AG08396 (cell line): Measurements from ENCODE around the gene KCND2.

Experiments used
- DNase-seq: peaks from one replicate; pipeline ENCODE4 v3.0.0; 2012; ENCODE audit warnings: low spot score, mixed read lengths

The KCND2 gene

DNA sequence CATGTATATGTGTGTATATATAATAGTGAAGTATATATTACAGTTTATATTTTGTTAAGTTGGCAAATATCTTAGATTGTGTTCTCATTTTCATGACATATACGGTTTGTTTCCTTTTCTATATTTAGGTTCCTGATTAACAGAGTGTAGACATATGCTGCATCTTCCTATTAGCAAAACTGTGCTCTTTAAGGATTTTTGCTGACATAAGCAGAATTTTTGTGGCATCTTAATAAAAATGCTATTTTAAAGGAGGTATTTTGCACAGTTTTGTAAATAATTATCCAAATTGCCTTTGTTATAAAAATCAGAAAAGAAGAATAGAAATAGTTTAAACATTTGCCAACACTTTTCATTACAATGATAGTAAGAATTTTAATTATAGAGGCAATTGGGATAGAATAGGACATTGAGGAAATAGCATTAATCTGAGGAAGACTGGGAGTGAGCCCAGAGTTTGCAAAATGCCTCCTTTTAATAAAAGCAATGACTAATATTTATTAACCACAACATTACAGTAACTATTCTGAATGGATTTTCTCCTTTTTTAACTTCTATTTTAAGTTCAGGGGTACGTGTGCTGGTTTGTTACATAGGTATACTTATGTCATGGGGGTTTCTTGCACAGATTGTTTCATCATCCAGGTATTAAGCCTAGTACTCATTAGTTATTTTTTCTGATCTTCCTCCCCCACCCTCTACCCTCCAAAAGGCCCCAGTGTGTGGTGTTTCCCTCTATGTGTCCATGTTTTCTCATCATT is 38.2 kb downstream of the KCND2 start:
- DNase-seq = no peak

GRCh38 chr7:120320218-120320961 is 47.4 kb downstream of the KCND2 start:
- DNase-seq = no peak

GRCh38 chr7:120327054-120327453 is 54.1 kb downstream of the KCND2 start:
- DNase-seq = no peak

- no peak for DNase-seq
These were observed 59.5 kb downstream of the KCND2 start for GRCh38 chr7:120332433-120332832.

DNA sequence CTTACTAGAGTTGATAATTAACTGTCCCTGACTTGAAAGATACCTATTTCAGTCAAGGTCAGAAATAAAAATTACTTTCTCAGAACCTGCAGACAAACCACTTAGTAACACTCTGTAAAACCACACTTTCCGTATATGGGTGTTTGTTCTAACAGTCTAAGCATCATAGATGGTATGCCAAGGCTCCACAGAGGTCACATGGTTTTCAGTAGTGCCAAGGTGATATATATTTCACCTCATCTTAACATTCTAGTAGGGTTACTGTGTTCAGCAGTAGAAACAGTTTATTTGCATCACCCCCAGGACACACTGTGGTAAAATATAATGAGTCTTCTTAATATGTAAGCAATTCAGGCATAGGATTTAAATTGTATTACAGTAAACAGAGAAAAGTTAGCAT is 61.5 kb downstream of the KCND2 start:
- DNase-seq = no peak

GRCh38 chr7:120337308-120337907 is 64.4 kb downstream of the KCND2 start:
- DNase-seq = peak; percentile 1

GRCh38 chr7:120344276-120344675 is 71.3 kb downstream of the KCND2 start:
- DNase-seq = no peak

DNA sequence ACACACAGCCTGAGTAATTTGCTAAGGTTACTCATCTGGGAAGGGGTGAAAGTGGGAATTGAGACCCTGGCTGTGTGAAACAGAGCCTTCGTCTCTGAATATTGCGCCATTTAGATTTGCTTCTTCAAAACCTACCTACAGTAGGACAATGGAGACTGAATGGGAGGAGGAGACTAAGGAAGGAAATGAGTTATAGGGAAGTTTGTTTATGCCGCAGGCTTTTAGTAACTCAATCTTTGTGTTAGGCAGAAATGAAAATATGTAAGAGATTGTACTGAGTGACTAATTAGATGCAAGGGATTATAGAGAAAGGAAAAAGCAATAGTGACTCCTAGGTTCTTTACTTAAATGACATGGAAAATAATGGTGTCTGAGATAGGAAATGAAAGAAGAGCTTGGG is 80.2 kb downstream of the KCND2 start:
- DNase-seq = no peak

DNA sequence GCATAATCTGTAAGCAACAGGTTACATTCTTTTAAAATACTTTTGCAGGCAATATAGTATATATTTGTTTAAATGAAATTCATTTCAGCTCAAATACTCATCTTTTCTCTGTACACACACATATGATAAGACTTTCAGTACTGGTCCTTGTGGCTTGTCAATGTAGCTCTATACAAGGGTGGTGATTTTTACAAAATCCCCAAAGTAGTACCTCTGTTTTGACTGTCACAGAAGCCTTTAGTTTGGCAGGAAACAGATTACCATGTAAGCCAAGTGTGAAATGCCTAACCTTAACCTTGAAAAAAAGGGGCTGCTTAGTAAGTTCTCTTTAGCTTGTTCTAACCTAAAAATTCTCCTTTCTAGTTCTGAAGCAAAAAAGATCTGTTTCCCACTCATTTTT is 87.9 kb downstream of the KCND2 start:
- no peak for DNase-seq

DNA sequence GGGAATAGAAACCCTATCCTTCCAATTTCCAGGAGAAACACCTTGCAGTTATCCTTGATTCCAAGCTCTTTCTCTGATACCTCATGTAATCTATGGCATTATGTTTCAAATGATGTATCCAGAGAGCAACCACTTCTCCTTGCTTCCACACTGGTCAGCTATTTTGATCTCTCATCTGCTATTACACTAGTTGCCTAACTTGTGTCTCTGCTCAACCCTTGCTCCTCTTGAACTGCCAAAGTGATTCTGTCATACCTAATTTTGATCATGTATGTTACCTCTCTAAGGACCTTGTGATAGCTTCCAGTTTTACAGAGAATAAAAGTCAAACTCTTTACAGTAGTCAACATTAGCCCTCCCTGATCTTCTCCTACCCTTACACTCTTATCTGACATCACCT is 90.4 kb downstream of the KCND2 start:
- no peak for DNase-seq

DNA sequence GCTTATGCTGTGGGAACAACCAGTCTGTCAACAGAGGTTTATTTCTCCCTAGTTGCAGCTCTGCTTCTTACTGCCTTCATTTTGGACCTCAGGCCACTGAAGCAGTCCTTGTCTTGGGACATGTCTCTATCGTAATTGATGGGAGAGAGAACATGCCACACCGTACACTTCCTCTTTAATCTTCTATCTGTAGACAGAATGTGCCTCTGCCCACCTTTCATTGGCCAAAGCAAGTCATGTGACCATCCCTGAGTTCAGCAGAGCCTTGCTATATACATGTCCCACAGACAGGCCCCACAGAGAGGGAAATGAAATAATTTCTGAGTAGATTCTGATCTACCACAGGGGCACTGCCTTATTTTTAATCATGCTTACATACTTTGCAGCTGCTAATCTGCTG is 98.0 kb downstream of the KCND2 start:
- no peak for DNase-seq

DNA sequence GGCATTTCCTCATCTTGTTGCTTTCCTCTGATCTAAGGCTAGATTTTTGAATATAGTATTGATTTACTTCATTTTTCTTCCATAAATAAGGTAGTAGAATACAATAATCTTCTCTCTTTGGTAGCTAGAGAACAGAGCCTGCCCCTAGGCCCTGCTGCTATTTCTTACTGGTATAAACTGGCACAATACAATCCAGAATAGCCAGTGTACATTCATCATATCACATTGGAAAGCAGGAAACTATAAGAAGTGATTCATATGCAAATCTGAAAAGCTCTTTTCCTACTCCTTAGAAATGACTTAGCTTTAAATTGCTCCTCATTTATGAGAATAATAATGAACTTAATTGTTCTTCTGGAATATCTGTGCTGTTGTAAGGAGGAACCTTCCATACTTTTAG is 100.2 kb downstream of the KCND2 start:
- DNase-seq = no peak

- DNase-seq = no peak
These were observed 121.6 kb downstream of the KCND2 start for GRCh38 chr7:120394595-120394994.

- no peak for DNase-seq
These were observed 122.6 kb downstream of the KCND2 start for GRCh38 chr7:120395526-120396019.

GRCh38 chr7:120398284-120399000 is 125.5 kb downstream of the KCND2 start:
- DNase-seq = no peak

DNA sequence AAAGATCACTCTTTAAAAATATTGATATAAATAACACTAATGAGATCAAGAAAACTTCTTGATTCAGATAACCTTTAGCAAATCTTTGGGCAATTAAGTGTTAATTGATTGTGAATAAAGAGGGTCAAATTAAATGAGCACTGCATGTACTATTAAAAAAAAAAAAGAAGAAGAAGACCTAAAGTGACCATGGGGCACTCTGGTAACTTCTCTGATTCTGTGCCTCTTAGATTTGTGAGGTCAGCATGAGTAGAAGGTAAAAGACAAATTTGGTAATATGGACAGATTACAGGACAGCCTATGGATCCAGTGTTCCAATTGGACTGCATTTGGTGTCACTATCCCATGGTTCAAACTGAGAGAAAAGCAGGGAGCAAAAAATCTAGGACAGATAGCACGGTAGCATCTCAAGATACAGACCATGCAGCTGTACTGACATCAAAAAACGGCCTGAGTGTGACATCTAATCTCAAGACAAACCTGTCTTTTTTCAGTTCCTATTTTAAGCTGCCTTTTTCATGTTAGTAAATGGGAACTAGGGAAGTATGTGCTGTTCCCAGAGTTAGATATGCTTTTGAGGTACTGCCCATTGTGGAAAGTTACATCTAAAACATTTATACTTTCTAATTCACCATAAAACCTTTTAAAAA is 128.0 kb downstream of the KCND2 start:
- DNase-seq = no peak

DNA sequence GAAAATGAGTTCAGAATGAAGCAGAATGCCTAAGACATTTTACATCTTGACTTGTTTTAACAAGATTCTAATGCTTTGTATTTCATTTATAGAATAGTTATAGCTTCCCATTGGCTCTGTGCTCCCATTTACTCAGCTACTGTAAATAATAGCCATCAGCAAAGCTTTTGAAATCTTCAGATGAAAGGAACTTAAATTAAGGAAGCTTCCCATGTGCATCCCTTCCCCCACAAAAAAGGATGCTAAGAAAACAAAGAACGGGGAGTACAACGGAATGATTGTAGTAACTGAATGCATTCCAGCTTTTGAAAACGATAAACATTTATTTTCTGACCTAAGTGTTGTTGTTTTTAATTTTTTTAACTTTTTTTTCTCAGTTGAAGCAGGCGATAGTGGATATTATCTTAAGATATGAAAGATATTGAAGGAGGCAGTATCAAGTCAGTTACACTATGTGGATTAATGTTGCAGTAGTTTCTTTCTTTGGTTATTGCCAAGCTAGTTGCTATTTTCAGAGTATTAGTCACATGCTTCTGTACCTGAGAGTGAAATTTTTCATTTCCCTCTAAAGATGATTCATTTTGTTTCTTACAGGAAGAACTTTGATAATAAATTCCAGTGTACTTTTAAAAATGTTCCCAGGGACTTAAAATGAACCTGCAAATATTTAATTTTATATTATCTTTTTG is 129.2 kb downstream of the KCND2 start:
- no peak for DNase-seq

DNA sequence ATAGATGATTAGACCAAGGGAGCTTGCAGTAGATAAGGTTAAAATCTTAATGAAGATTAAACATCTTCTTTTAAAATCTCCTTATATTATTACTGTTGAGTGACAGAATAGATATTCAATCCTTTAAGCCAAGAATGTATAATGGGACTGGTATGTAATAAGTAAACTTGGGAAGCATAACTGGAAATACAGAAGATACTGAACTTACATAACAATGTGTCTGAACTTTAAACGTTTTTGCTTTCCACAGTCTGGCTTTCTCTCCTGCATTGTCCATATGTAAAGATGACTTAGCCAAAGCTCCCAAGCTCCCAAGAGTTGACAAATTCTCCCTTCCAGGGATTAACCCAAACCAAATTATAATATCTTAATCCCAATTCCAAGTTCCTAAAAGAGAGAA is 129.8 kb downstream of the KCND2 start:
- DNase-seq = no peak

- no peak for DNase-seq
These were observed 131.1 kb downstream of the KCND2 start for GRCh38 chr7:120404042-120404441.

DNA sequence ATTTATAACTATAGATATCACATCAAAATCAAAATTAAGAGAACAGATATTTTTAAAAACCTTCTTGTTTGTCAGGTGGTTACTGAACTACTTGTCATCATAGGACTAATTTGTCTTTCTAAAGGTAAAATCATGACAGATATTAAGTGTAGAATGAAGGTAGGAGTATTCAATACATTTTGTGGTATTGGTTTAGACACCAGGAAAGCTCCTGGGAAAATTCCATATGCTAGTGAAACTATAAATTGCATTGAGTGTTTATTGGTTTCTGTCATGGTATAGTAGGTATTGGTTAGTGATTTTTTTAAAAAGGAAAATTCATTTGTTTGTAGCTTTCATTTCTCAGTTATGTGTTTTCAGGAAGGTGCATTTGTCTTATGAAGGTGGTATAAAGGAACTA is 132.7 kb downstream of the KCND2 start:
- no peak for DNase-seq

GRCh38 chr7:120407010-120407409 is 134.0 kb downstream of the KCND2 start:
- no peak for DNase-seq
